NB4 (cell line): ENCODE measurements around the gene MAN2B2.

Source experiments
- CTCF ChIP-seq: IDR thresholded peaks from one replicate; pipeline ENCODE4 v1.5.1; 2012; ENCODE audit warnings: low read depth, low read length
- MAX ChIP-seq: IDR thresholded peaks from 2 replicates; pipeline ENCODE4 v1.6.1; 2011; ENCODE audit warnings: low read depth, low read length
- MYC ChIP-seq: IDR thresholded peaks from 2 replicates; pipeline ENCODE4 v1.6.1; 2011; ENCODE audit warnings: low read depth, low read length
- POLR2A ChIP-seq: IDR thresholded peaks from 2 replicates; pipeline ENCODE4 v1.6.1; 2011; ENCODE audit warnings: mild to moderate bottlenecking; ENCODE audit not compliant: insufficient read length; ENCODE audit errors: extremely low read depth

GRCh38 chr4:6532658-6533057, 42.3 kb upstream of the MAN2B2 start:
- TF ChIP-seq CTCF (no peak), POLR2A (no peak), MYC (no peak), MAX (no peak)
